ENCODE measurements around the gene SAC3D1. TPM values are rescaled to one million over a fixed set of nuclear protein-coding genes. Genes with fewer than 3 reads are reported as not detected.
"Not testable (repeated sequence)": the region's sequence is repeated elsewhere in the genome, so short reads cannot be mapped to it uniquely, and the experiment has no call there.

Gene SAC3D1
- polyA plus RNA-seq, 2 of the 4 experiments (the other 2 are of a cell fraction) = 12.9 to 29.0 TPM

GRCh38 chr11:64999478-64999877 is 41.5 kb upstream of the SAC3D1 start:
- ATAC-seq (no peak), FAIRE-seq (no peak), DNase-seq (ENCODE audit: low read depth in 1 of 2, low spot score in 1 of 2) (no peak)
- POLR2A ChIA-PET = no interaction called here
- no peaks in the 10 kb centered on the region for H3K9me3 ChIP-seq
- no peak for TF ChIP-seq EHMT2 (IDR thresholded peaks at IDR 0.05; ENCODE audit: low read depth)
- no peak for TF ChIP-seq USF2 (IDR thresholded peaks at IDR 0.05)
- TF ChIP-seq POLR2A (IDR thresholded peaks at IDR 0.05; ENCODE audit: low read length) = no peak
- TF ChIP-seq HOXB5 (CRISPR knock-in tag; IDR thresholded peaks at IDR 0.05) = 0 out of 2 replicates have a peak, but pooled peaks have one; percentile 43
- TF ChIP-seq NPAS2 (CRISPR knock-in tag; IDR thresholded peaks at IDR 0.05; ENCODE audit: borderline replicate concordance) = no peak
- H3K4me2 ChIP-seq = peak overlapping the region; percentile 63
- CTCF ChIA-PET = interaction anchor here (1.2 to 6.4 kb wide), 5 partner anchors 9 to 152 kb away, joined by 3 to 47 read pairs (median 7); partner anchors contain the start of gene ARL2
- peak overlapping the region; percentile 61 to 80; a peak in 5 of 6 replicates for H3K27ac ChIP-seq
- H3K4me3 ChIP-seq = no peak overlapping the region
- H3K4me1 ChIP-seq = peaks cover 29% of the 10 kb centered on the region
- 73% methylated on average over 1 of the region's 1 CpG for WGBS (ENCODE audit: missing lambda C conversion rate)

GRCh38 chr11:65002706-65003105 is 38.3 kb upstream of the SAC3D1 start:
- Histone ChIP-seq H3K4me2 (no peak overlapping the region), H3K27ac (no peak overlapping the region), H3K4me1 (peaks cover 31% of the 10 kb centered on the region), H3K4me3 (no peak overlapping the region), H3K9me3 (no peaks in the 10 kb centered on the region)
- ATAC-seq = no peak
- FAIRE-seq = no peak
- POLR2A ChIA-PET = no interaction called here
- no peak for DNase-seq (ENCODE audit: low read depth in 1 of 2, low spot score in 1 of 2)
- 86% methylated on average over 5 of the region's 5 CpGs for WGBS (ENCODE audit: missing lambda C conversion rate)
- TF ChIP-seq HMGXB4 (CRISPR knock-in tag; IDR thresholded peaks at IDR 0.05; ENCODE audit: borderline replicate concordance) = no peak
- no peak for TF ChIP-seq E2F6 (IDR thresholded peaks at IDR 0.05; ENCODE audit: borderline replicate concordance, low read depth)
- no peak for TF ChIP-seq EHMT2 (IDR thresholded peaks at IDR 0.05; ENCODE audit: low read depth)
- no peak for TF ChIP-seq CHD2 (IDR thresholded peaks at IDR 0.05; ENCODE audit: low read length, partially characterized antibody)
- no peak for TF ChIP-seq ZFP36 (IDR thresholded peaks at IDR 0.05; ENCODE audit: borderline replicate concordance, partially characterized antibody)
- no peak for TF ChIP-seq SMC3 (IDR thresholded peaks at IDR 0.05)
- no peak for TF ChIP-seq EHF (CRISPR knock-in tag; IDR thresholded peaks at IDR 0.05)
- CTCF ChIA-PET = interaction anchor here (0.6 to 4.7 kb wide), 7 partner anchors 11 to 125 kb away, joined by 3 to 43 read pairs (median 4); partner anchors contain the start of genes ARL2 and PPP2R5B

- Histone ChIP-seq H3K4me3 (no peak overlapping the region), H3K9me3 (no peaks in the 10 kb centered on the region), H3K27ac (no peak overlapping the region), H3K4me1 (peaks cover 34% of the 10 kb centered on the region), H3K4me2 (no peak overlapping the region)
- no peak for DNase-seq (ENCODE audit: low read depth in 1 of 2, low spot score in 1 of 2)
- ChIA-PET POLR2A (no interaction called here), CTCF (interaction anchor here (0.9 to 4.7 kb wide), 5 partner anchors 10 to 115 kb away, joined by 3 to 43 read pairs (median 4); partner anchors contain the start of genes ARL2 and PPP2R5B)
- 96% methylated on average over 7 of the region's 7 CpGs for WGBS (ENCODE audit: missing lambda C conversion rate)
- ATAC-seq = no peak
- TF ChIP-seq USF2 (IDR thresholded peaks at IDR 0.05) (no peak), ZSCAN20 (CRISPR knock-in tag; IDR thresholded peaks at IDR 0.05) (no peak), POLR2AphosphoS2 (conservative IDR thresholded peaks at IDR 0.05; ENCODE audit: low read length) (no peak), HMGXB4 (CRISPR knock-in tag; IDR thresholded peaks at IDR 0.05; ENCODE audit: borderline replicate concordance) (no peak), REST (IDR thresholded peaks at IDR 0.05) (peak; percentile 79)
- no peak for FAIRE-seq
Observed at GRCh38 chr11:65003282-65003681, 37.7 kb upstream of the SAC3D1 start.

- ATAC-seq; FAIRE-seq; H3K4me3 ChIP-seq; H3K4me2 ChIP-seq; DNase-seq (ENCODE audit: low read depth in 1 of 2, low spot score in 1 of 2); POLR2A ChIA-PET; H3K9me3 ChIP-seq: not testable (repeated sequence)
- peaks cover 28% of the 10 kb centered on the region for H3K4me1 ChIP-seq
- H3K27ac ChIP-seq = peak overlapping the region in 1 of 2 experiments; percentile 88; a peak in 2 of 6 replicates
- 48% methylated on average over 3 of the region's 3 CpGs for WGBS (ENCODE audit: missing lambda C conversion rate)
- CTCF ChIA-PET = interaction anchor here (1.1 to 4.7 kb wide), 5 partner anchors 10 to 150 kb away, joined by 3 to 43 read pairs (median 3); partner anchors contain the start of genes ARL2 and PPP2R5B
Observed at GRCh38 chr11:65003968-65004367, 37.0 kb upstream of the SAC3D1 start.
